Stimulated activated CD4-positive, alpha-beta T cell treated with anti-CD3 and anti-CD28 coated beads, Interleukin-15, amount 100 ng/mL, for 48 hours (primary cell): ENCODE data around the gene CCL23.
"Not testable (repeated sequence)": the region's sequence is repeated elsewhere in the genome, so short reads cannot be mapped to it uniquely, and the experiment has no call there.

Experiments used
- DNase-seq, 2 donors: peaks; one replicate each; pipeline ENCODE4 v3.0.0-alpha.2; 2020; ENCODE audit warnings: low read depth in 2 of 2

Gene CCL23

DNA sequence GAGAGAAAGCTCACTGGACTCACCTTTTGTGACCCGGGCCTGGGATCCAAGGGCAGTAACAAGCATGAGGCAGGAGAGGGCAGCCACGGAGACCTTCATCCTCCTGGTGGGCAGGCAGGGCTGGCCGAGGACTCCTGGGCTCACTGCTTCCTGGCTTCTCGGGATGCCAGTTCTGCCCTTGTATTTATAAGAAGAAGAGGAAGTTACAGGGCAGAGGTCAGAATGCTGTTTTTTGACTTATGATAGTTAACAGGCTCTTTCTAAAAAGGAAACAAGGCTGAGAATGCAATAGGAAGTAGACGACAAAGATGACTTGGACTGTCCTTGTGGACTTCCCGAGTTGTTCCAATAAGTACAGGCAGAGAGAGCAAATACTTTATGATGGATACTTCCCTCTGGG, at the start of gene CCL23:
Gene CCL23, minus strand, starts transcription at position 174 of the 400 bp plus-strand sequence. Its CDS starts 75 bp downstream, at position 99.
- no peak for DNase-seq

- no peak for DNase-seq
Observed at GRCh38 chr17:36066365-36066985, 48.7 kb upstream of the CCL23 start.

DNA sequence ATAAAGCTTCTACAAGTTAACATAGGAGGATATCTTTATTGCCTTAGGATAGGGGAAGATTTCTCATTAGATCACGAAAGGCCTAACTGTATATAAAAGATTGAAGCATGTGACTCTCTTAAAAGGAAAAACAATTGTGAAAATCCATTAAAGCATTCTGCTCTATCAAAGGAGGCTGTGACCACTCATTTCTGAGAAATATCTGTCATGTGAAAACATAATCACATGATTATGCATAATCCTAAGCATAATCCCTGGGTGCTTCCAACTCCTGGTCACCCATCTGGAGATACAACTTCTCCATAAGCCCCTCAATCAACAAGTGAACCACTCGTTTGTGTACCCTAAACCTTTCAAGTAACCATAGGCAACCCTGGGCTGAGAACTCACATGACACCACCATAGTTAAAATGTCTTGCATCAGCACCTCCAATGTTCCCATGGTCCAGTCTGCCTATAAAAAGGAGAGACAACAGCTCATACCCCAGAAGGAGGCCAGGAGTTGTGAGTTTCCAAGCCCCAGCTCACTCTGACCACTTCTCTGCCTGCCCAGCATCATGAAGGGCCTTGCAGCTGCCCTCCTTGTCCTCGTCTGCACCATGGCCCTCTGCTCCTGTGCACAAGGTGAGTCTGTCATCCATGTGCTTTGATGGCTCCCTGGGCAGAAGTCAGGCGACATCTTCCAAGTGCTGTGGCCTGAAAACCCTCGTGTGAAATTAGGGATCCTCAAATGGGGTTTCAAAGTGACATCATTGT, 46.2 kb upstream of the CCL23 start, which contains the start of gene CCL18:
Gene CCL18, plus strand, starts transcription at position 487 of the 756 bp plus-strand sequence. Its CDS starts 71 bp downstream, at position 558.
- DNase-seq: no peak

DNA sequence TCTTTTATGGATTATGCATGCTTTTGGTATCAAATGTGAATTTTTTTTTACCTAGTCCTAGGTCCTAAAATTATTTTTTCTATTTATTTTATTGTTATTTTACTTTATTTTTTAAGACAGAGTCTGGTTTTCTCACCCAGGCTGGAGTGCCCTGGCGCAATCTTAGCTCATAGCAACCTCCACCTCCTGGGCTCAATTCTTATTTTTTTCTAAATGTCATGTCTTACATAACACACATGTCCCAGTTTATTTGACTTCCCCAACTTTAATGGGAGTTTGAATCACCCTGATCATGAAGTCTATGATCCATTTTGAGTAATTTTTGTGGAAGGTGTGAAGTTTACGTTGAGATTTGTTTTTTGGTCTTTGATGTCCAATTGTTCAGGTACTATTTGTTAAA, 43.0 kb upstream of the CCL23 start:
- DNase-seq: no peak

DNA sequence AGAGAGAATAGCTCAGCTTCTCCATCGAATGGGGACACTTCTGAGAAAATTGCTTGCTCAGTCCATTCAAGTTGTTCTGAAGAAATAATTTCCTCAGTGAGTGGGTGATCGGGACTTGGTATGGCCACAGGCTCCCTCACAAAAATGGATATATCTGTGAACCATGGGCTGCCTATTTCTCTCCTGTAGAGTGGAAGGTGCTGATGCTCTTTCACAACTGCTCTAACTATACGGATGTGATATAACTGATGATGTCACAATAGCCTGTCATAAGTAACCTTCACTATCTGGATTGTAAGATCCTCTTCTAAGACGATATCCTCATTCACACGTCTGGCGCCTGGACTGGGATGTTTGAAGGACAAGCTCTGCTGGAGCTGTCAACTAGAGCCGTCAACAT, 41.6 kb upstream of the CCL23 start:
- DNase-seq: no peak

GRCh38 chr17:36057911-36058310, 40.1 kb upstream of the CCL23 start:
- no peak for DNase-seq

GRCh38 chr17:36055921-36056520, 38.2 kb upstream of the CCL23 start:
- no peak for DNase-seq

DNA sequence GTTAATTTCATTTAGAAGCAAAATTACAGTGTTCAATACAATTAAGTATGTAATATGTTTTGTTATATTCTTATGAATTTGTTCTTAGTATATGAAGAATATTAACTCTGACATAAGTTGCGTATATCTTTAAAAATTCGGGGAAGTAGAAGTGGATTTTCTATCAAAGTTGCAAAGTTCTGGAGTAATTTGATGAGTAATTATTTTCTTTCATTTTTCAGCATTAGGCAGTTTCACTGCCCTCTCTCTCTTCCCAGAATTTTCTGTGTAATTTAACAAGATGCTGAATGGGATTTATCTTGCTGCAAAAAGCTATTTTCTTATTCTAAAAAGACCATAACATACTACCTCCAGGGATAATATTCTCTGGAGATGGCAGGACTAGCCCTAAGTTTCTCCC, 37.4 kb upstream of the CCL23 start:
- no peak for DNase-seq

DNA sequence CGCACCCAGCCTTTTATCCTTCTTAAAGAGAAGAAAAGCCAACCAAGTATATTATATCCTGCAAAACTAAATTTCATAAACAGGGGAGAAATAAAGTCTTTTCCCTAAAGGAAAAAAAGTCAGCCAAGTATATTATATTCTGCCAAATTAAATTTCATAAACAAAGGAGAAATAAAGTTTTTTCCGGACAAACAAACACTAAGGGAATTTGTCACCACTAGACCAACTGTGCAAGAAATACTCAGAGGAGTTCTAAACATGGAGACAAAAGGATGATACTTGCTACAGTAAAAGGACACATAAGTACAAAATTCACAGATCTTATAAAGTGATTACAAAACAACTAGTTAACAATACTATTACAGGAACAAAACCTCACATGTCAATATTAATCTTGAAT, 31.9 kb upstream of the CCL23 start:
- DNase-seq: no peak

DNA sequence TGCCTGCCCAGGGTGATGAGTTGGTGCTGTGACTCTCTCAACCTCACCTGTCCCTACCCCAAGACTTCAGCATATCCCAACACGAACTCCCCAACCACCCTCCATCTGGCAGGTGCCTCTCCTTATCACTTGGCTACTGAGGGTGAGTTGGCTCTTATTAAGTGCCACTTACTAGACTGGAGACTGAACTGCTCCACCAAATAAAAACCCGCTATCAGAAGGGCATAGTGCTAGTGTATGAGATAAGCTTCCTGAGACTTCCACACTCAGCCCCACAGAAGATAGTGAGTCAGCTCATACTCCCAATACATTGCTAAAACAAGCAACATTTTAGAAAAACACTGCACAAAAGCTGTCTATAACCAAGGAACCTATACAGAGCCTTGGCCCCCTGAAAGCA, 30.3 kb upstream of the CCL23 start:
- no peak for DNase-seq

DNA sequence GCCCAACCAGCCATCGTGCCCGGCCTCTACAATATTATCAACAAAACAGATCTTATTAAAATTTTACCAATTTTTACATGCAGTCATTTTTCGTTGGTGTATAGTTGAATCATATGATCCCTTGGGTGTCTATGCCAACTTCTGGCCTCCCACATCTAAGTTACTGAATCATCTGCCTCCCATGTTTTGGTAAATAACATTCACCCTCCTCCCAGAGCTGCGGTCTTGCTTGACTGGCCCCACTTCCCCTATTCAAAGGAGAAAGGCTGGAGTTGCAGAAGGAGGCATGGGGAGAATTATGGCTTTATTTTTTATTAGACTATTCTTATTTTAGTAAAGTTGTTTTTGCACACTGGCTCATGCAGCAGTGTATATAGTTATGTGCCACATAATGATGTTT, 18.5 kb upstream of the CCL23 start:
- DNase-seq: no peak

DNA sequence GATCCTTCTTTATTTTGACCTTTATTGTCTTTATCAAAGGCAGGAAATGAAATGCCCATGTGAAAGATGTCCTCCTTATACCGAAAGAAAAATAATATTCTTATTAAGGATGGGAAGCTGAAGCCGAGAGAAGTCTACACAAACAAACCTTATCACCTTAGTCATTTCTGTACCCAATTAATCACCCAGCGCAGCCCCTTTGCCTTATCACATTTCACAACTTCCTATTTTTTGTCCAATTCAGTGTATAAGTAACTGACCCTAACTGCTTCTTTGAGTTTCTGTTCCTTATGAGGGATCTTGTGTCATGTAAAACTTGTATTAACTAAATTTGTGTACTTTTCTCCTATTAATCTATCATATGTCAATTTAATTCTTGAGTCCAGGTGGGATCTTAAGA, 16.4 kb upstream of the CCL23 start:
- DNase-seq: no peak

- DNase-seq: no peak
Observed at GRCh38 chr17:36030956-36031355, 13.2 kb upstream of the CCL23 start.

- DNase-seq: no peak
Observed at GRCh38 chr17:36027761-36028160, 10.0 kb upstream of the CCL23 start.

DNA sequence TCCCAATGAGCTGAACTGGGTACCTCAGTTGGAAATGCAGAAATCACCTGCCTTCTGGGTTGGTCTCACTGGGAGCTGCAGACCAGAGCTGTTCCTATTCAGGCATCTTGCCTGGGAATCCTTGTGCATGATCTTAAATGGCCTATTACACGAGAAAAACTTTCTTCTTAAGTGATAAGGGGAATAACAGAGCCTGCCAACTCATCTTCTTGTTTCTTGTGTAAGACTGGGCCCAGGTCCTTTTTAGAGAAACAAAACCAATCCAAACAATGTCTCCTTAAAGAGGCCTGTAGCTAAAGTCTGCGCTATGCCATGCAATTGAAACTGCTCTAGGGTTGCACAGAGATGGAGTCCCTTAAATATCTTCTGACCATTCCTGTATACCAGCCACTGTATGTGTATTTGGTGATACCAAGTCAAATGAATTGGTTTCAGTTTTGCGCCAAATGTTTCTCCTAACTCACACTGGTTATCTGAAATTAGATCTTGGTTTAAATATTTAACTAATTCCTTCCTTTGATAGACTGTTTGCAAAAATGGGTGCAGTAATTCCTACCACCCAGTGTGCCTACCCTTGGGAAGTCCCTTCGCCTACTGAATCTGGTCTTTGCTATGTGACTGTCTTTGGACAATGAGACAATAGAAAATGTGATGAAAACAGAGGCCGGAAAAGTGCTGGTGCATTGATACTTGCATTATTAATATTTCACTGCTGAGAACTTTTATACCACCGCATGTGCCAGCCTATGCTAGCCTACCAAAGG, 6.5 kb upstream of the CCL23 start:
- DNase-seq: no peak

- DNase-seq: no peak
Observed at GRCh38 chr17:36019423-36019822, 1.7 kb upstream of the CCL23 start.

- no peak for DNase-seq
Observed at GRCh38 chr17:36016555-36016954, 1.2 kb downstream of the CCL23 start.

DNA sequence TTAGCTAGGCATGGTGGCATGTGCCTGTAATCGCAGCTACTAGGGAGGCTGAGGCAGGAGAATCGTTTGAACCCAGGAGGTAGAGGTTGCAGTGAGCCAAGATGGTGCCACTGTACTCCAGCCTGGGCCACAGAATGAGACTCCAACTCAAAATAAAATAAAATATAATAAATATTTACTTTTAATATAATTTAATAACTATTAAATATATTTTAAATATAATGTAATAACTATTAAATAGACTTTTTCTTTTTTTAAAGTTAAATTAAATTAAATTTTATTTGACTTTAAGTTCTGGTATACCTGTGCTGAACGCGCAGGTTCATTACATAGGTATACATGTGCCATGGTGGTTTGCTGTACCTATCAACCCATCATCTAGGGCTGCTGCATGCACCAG, 1.9 kb downstream of the CCL23 start:
- not testable (repeated sequence) for DNase-seq

GRCh38 chr17:36014946-36015345, 2.8 kb downstream of the CCL23 start:
- no peak for DNase-seq

DNA sequence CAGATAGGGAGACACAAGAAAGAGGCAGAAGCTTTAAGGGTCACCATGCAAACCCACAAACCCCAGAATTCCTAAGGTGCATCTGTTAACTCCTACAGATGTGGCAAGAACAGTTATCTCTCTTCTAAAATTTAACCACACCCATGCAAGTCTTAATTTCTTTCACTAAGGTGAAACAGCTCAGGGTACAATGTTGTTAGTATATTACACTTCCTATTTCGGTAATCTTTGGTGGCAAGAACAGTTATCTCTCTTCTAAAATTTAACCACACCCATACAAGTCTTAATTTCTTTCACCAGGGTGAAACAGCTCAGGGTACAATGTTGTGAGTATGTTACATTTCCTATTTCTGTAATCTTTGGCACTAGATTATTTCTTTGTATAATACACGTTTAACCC, 6.6 kb downstream of the CCL23 start:
- no peak for DNase-seq

DNA sequence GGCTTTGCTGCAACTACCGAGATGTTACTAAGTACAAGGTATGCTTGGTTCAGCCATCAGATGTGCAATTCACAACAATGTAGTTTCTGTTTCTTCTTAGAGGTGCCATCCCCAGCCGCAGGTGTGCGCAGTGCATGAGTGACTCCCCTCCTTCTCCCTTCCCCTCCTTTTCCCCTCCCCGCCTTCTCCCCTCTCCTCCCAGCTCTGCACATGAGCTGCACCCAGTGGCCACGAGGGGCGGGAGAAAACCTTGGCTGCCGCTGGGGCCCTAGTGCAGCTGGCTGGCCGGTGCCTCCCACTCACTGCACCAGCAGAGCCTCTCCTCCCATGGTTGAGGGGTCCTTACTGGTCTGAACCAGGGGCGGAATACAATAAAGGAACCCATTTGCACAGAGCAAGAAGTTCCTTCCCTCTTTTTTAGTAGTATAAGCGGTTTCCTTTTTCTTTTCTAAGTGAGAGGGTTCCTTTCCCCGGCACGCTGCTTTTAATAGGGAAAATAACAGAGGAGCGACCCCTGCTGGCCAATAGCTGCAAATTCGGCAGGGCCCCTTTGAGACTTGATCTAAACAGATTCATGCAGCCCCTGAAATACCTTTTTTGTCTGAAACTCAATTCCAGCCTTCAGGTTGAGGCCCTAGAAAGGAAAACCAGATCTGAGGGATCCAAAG, 8.6 kb downstream of the CCL23 start:
- no peak for DNase-seq

GRCh38 chr17:36004594-36005108, 13.1 kb downstream of the CCL23 start:
- no peak for DNase-seq
